ENCODE data around the gene SFTPA2. TPM values are rescaled to one million over a fixed set of nuclear protein-coding genes. Genes with fewer than 3 reads are reported as not detected.
"Not testable (repeated sequence)": the region's sequence is repeated elsewhere in the genome, so short reads cannot be mapped to it uniquely, and the experiment has no call there.

The SFTPA2 gene
- 0.51 TPM for total RNA-seq
- long read RNA-seq: 0 reads

GRCh38 chr10:79560160-79560709 is at the start of gene SFTPA2:
SFTPA2 (minus strand) TSS chr10:79560407; CDS start chr10:79559483, 924 bp downstream.
- no peak for DNase-seq (ENCODE audit: missing footprints)
- intact Hi-C loops (cut with DNase I): no loop called here
- no peak for ATAC-seq

GRCh38 chr10:79608505-79609375 is 48.5 kb upstream of the SFTPA2 start:
- intact Hi-C loops (cut with DNase I): loop anchor here (10.0 kb wide), 1 partner anchor 234 kb away; no protein-coding TSS in a partner anchor
- ATAC-seq: no peak
- DNase-seq (ENCODE audit: missing footprints): no peak

- intact Hi-C loops (cut with DNase I): loop anchor here (10.0 kb wide), 1 partner anchor 231 kb away; no protein-coding TSS in a partner anchor
- ATAC-seq: no peak
- DNase-seq (ENCODE audit: missing footprints): no peak
Measured at GRCh38 chr10:79605308-79605707, 45.1 kb upstream of the SFTPA2 start.

DNA sequence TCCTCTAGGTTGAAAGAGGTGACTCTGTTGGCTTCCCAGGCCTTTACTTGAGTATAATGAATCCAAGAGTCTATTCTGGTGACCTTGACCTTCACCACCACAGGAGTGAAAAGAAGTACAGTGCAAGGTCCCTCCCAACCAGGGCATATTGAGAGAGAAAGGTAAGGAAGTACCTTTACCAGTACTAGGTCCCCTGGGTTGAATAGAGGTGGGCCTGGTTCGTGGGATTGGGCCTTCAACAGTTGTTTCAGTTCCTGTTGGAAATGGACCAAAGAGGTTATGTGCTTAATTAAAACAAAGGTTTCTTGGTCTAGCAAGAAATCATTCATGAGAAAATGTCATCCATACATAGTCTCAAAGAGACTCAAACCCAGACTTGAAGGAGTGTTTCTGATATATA is 44.1 kb upstream of the SFTPA2 start:
- ATAC-seq (no peak), DNase-seq (ENCODE audit: missing footprints) (no peak)
- intact Hi-C loops (cut with DNase I): loop anchor here (10.0 kb wide), 1 partner anchor 229 kb away; no protein-coding TSS in a partner anchor

DNA sequence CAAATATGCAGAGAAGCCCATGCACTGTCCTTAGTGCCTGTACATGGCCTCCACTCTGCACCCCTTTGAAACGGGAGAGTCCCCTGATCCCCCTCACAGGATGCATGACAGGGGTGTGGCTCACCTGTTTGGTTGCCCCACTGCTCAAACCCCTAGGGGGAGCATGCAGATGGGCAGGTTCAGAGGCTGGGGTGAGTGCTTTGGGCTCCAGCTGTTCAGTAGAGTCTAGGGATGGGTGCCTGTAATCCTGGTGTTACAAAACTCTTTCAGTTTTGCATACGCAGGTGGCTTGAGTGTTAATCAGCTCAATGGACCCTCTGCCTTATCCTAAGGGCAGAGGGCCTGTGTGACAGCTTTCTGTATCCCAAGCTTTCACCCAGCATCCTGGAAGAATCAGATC is 42.7 kb upstream of the SFTPA2 start:
- ATAC-seq: no peak
- intact Hi-C loops (cut with DNase I): loop anchor here (10.0 kb wide), 1 partner anchor 228 kb away; no protein-coding TSS in a partner anchor
- DNase-seq (ENCODE audit: missing footprints): no peak

- ATAC-seq (no peak), DNase-seq (ENCODE audit: missing footprints) (no peak)
- intact Hi-C loops (cut with DNase I): loop anchor here (10.0 kb wide), 1 partner anchor 227 kb away; no protein-coding TSS in a partner anchor
Measured at GRCh38 chr10:79601939-79602338, 41.7 kb upstream of the SFTPA2 start.

DNA sequence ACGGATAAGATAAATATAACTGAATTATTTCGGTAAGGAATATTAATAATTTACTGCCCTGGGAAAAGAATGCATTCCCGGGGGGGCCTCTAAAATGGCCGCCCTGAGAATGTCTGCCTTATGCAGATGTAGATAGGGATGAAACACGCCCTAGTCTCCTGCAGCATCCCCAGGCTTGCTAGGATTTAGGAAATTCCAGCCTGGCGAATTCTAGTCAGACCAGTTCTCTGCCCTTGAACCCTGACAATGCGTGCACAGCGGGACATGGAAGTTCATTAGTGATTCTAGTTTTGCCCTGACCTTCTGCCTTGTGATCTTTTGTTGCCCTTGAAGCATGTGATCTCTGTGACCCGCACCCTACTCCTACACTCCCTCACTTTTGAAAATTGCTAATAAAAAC is 39.4 kb upstream of the SFTPA2 start:
- ATAC-seq: not testable (repeated sequence)

GRCh38 chr10:79595510-79595909 is 35.3 kb upstream of the SFTPA2 start:
- intact Hi-C loops (cut with DNase I): no loop called here
- no peak for ATAC-seq
- no peak for DNase-seq (ENCODE audit: missing footprints)

More for the DNA sequence above, 39.4 kb upstream of the SFTPA2 start:
- intact Hi-C loops (cut with DNase I): loop anchor here (10.0 kb wide), 1 partner anchor 225 kb away; no protein-coding TSS in a partner anchor
- DNase-seq (ENCODE audit: missing footprints): not testable (repeated sequence)

GRCh38 chr10:79594565-79594964 is 34.4 kb upstream of the SFTPA2 start:
- ATAC-seq; DNase-seq (ENCODE audit: missing footprints); intact Hi-C loops (cut with DNase I): not testable (repeated sequence)

- DNase-seq (ENCODE audit: missing footprints) (no peak), ATAC-seq (no peak)
- intact Hi-C loops (cut with DNase I): no loop called here
Measured at GRCh38 chr10:79593377-79593776, 33.2 kb upstream of the SFTPA2 start.

DNA sequence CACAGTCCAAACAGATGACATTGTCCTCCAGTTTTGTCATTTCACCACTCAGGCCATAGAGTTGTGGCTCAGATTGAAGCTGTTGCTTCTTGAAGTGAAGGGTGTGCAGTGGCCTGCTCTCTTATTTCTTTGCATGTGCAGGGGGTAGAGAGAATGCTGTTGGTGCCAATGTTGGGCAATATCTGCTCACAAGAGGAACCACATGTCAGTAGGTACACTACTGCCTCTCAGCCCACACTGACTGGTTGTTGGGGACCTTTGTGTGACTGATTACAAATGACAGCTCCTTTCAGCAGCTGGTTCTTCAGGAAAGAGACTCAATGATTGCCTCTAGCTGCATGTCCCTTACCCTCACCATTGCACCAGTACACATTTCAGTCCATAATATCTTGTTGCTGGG is 28.6 kb upstream of the SFTPA2 start:
- intact Hi-C loops (cut with DNase I): no loop called here
- DNase-seq (ENCODE audit: missing footprints) (no peak), ATAC-seq (peak; percentile 57)

DNA sequence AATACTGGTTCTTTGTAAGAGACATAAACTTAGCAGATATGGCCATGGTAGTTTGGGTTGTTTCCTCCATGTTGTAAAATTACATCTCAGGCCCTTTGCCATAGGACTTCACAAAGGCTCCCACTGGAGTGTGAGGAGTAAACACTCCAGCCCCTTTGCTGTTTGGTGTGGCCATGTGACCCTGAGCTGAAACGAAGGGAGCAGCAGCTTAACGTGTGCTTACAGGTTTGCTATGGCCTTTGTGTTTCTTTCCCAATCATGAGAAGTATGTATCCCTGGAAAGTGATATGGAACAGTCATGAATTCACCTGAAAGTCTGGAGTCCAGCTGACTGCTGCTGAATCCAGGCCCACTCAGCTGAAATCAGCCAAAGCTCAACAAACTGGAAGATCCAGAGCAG is 26.7 kb upstream of the SFTPA2 start:
- intact Hi-C loops (cut with DNase I): no loop called here
- DNase-seq (ENCODE audit: missing footprints): no peak
- ATAC-seq: no peak

GRCh38 chr10:79585870-79586527 is 25.8 kb upstream of the SFTPA2 start:
- ATAC-seq: no peak
- intact Hi-C loops (cut with DNase I): no loop called here

GRCh38 chr10:79583488-79584024 is 23.3 kb upstream of the SFTPA2 start:
- ATAC-seq: no peak
- no peak for DNase-seq (ENCODE audit: missing footprints)
- intact Hi-C loops (cut with DNase I): no loop called here

More at GRCh38 chr10:79585870-79586527, 25.8 kb upstream of the SFTPA2 start:
- no peak for DNase-seq (ENCODE audit: missing footprints)

DNA sequence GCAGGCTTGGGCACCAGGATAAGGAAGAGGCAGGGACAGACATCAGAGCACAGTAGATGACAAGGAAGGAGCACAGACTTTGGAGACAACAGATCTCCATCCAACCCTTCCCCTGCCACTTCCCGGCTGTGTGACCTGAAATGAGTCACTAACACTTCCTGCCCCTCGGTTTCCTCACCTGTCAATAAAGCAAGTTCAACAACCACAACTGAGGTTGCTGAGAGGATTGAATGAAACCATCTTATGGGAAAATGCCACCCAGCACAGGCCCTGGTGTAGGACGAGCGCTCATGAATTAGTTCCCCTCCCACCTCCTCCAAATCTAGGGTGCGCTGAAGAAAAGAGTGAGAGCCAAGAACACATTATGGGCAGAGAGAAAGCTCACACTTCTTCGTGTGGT is 22.7 kb upstream of the SFTPA2 start:
- DNase-seq (ENCODE audit: missing footprints); ATAC-seq; intact Hi-C loops (cut with DNase I): not testable (repeated sequence)

GRCh38 chr10:79582096-79582495 is 21.9 kb upstream of the SFTPA2 start:
- no peak for ATAC-seq
- no peak for DNase-seq (ENCODE audit: missing footprints)
- intact Hi-C loops (cut with DNase I): no loop called here

DNA sequence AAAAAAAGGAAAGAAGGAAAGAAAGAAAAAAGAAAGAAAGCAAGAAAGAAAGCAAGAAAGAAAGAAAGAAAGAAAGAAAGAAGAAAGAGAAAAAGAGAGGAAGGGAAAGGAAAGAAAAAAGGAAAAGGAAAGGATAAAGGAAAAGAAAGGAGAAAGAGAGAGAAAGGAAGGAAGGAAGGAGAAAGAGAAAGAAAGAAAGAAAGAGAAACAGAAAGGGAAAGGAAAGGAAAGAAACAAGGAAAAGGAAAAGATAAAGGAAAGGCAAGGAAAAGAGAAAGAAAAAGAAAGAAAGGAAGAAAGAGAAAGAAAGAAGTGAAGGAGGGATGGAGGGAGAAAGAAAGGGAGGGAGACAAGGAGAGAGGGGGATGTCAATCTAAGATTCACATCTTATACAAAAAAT is 20.8 kb upstream of the SFTPA2 start:
- no peak for DNase-seq (ENCODE audit: missing footprints)
- intact Hi-C loops (cut with DNase I): no loop called here
- ATAC-seq: no peak

GRCh38 chr10:79579361-79579760 is 19.2 kb upstream of the SFTPA2 start:
- intact Hi-C loops (cut with DNase I): no loop called here
- DNase-seq (ENCODE audit: missing footprints) (no peak), ATAC-seq (no peak)

DNA sequence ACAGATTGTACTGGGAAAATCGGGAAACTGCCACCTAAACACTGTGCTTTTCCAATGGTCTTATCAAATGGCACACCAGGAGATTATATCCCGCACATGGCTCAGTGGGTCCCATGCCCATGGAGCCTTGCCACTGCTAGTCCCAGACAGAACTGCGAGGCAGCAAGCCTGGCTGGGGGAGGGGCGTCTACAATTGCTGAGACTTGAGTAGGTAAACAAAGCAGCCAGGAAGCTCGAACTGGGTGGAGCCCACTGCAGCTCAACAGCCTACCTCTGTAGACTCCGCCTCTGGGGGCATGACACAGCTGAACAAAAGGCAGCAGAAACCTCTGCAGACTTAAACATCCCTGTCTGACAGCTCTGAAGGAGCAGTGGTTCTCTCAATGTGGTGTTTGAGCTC is 10.4 kb upstream of the SFTPA2 start:
- ATAC-seq; DNase-seq (ENCODE audit: missing footprints); intact Hi-C loops (cut with DNase I): not testable (repeated sequence)
